22Rv1 (cell line): ENCODE results near the gene NRIP1.

Experiments used
- H3K27ac ChIP-seq: fragments of 450-650 bp; 2 replicates; pipeline ENCODE4 v1.5.1; 2017
- CTCF ChIP-seq: fragments of 450-650 bp; IDR thresholded peaks from 2 replicates; pipeline ENCODE4 v1.5.1; 2017; ENCODE audit warnings: mild to moderate bottlenecking
- ZFX ChIP-seq: fragments of 450-650 bp; IDR thresholded peaks from 2 replicates; pipeline ENCODE4 v1.6.1; 2017; ENCODE audit warnings: antibody characterized with exemption, borderline replicate concordance

NRIP1 gene

DNA sequence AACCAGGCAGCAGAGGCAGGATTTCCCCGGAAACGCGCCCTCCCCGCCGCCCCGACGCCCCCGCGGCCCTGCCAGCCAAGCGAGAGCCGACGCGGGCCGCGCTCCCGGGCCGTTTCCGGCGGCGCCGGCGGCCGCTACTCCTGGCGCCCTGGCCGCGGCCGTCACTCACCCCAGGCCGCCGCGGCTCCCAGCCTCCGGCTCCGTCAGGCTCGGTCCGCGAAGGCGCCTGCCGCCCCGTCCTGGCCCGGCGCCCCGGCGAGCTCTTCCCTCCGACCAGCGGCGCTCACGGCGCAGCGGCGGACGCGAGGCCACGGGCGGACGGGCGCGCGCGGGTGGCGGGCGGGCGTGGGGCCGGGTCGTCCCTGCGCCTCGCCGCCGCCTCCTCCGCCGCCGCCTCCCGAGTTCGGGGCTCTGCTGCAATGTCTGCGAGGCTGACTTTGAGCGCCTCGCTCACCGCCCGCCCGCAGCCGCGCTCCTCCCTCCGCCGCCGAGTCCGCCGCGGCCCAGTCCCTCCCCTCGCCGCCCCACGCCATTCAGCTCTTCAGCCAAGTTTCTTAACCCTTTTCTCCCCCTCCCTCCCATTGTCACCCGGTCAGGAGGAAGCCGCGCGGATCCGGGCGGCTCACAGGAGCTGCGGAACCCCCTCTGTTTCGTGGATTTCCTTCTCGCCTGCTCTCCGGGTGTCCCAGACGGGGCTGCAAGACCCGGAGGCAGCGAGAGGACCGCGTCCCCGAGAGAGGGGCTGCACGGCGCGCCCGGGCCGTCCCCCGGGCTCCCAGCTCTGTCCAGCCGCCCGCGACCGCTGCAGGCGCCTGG, at the start of gene NRIP1:
NRIP1 (minus strand) TSS at position 425 of the 816 bp plus-strand sequence. CDS start 96,808 bp downstream, outside the sequence.
- H3K27ac ChIP-seq: peak within 1 kb of the TSS; percentile 84
- TF ChIP-seq ZFX (no peak), CTCF (no peak)

DNA sequence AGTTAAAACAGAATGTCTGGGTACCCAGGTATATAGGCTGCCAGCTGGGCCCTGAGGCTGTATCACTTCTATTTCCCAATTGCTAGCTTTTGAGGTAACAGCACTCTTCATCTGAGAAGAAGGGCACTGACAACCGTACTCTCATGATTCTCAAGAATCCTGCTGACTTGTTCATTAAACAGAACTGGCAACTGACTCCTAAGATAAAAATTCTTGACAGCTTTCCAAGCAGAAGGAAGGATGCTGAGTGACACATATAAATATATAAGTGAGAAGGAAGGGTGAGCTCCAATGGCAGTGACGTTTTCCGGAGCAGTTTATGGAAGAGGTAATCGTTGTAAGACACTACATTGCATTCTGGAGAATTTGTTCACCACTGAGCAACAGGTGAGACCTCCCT, 48.1 kb upstream of the NRIP1 start:
- no peak for TF ChIP-seq ZFX
- TF ChIP-seq CTCF: no peak
- no peak overlapping the region for H3K27ac ChIP-seq

DNA sequence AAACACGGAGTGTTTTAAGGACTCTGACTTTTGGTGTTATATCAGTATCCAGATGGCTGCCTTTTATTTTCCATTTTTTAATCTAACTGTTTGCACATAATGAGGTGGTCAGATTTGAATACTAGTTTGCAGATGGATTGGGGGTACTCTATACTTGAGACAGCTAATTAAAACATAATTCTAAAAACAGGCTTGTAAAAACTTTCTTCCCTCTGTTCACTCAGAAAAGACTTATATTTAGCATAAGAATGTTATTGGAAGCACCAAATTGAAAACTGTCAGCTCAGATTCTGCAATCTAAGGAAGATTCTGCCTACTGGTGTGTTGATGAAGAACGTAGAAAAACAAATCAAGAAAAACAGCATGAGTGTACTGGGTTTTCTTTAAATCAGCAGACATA, 44.0 kb upstream of the NRIP1 start:
- TF ChIP-seq CTCF: no peak
- TF ChIP-seq ZFX: no peak
- no peak overlapping the region for H3K27ac ChIP-seq

GRCh38 chr21:15104470-15104869, 39.7 kb upstream of the NRIP1 start:
- H3K27ac ChIP-seq: no peak overlapping the region
- no peak for TF ChIP-seq CTCF
- no peak for TF ChIP-seq ZFX

DNA sequence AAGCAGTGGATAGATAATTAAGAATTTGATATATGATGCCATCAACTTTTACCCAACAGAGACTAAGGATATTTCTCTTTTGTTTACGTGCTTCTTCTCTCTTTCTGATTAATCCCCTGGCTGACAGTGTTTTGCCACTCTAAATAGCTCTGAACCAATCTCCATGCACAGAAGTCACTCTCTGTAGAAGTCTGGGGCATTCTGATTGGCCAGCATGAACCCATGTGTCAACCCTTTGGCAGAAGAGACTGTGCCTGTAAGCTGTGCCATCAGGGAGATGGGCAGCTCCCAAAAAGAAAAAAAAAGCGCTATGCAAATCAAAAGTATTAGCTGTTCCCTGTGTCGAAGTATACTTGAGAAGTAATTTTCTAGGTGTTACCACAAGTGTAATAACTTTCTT, 34.1 kb upstream of the NRIP1 start:
- TF ChIP-seq CTCF (no peak), ZFX (no peak)
- H3K27ac ChIP-seq: no peak overlapping the region

GRCh38 chr21:15098181-15098580, 33.4 kb upstream of the NRIP1 start:
- TF ChIP-seq ZFX: no peak
- no peak for TF ChIP-seq CTCF
- H3K27ac ChIP-seq: no peak overlapping the region

GRCh38 chr21:15097580-15097979, 32.8 kb upstream of the NRIP1 start:
- TF ChIP-seq CTCF (no peak), ZFX (no peak)
- H3K27ac ChIP-seq: no peak overlapping the region
